GM18873 (cell line): ENCODE results near the gene VCAN.

Experiments used
- ATAC-seq: cut with Tn5 transposase; IDR thresholded peaks from one replicate; pipeline ENCODE4 v1.9.1; 2021; ENCODE audit warnings: mild to moderate bottlenecking, moderate library complexity, moderate number of reproducible peaks; ENCODE audit not compliant: unreplicated experiment, low FRiP score

Gene VCAN

GRCh38 chr5:83493644-83494043 is 22.1 kb downstream of the VCAN start:
- no peak for ATAC-seq

- no peak for ATAC-seq
These were observed 22.6 kb downstream of the VCAN start for GRCh38 chr5:83494087-83494620.

GRCh38 chr5:83494666-83495065 is 23.1 kb downstream of the VCAN start:
- ATAC-seq: no peak

- ATAC-seq: no peak
These were observed 25.1 kb downstream of the VCAN start for GRCh38 chr5:83496626-83497025.

GRCh38 chr5:83498585-83498984 is 27.0 kb downstream of the VCAN start:
- no peak for ATAC-seq

- ATAC-seq: no peak
These were observed 32.1 kb downstream of the VCAN start for GRCh38 chr5:83503662-83504061.

- ATAC-seq: no peak
These were observed 35.9 kb downstream of the VCAN start for GRCh38 chr5:83507431-83507830.

- ATAC-seq: no peak
These were observed 38.0 kb downstream of the VCAN start for GRCh38 chr5:83509540-83509939.

GRCh38 chr5:83510260-83510659 is 38.7 kb downstream of the VCAN start:
- peak; percentile 84 for ATAC-seq

GRCh38 chr5:83512061-83512745 is 40.7 kb downstream of the VCAN start:
- no peak for ATAC-seq

GRCh38 chr5:83513081-83513480 is 41.5 kb downstream of the VCAN start:
- no peak for ATAC-seq

GRCh38 chr5:83513491-83513890 is 41.9 kb downstream of the VCAN start:
- no peak for ATAC-seq

- no peak for ATAC-seq
These were observed 44.8 kb downstream of the VCAN start for GRCh38 chr5:83516377-83516776.

GRCh38 chr5:83517072-83517687 is 45.6 kb downstream of the VCAN start:
- ATAC-seq: no peak

- no peak for ATAC-seq
These were observed 46.1 kb downstream of the VCAN start for GRCh38 chr5:83517688-83518085.

GRCh38 chr5:83518319-83519061 is 46.9 kb downstream of the VCAN start:
- no peak for ATAC-seq

- no peak for ATAC-seq
These were observed 50.9 kb downstream of the VCAN start for GRCh38 chr5:83522446-83522845.

GRCh38 chr5:83523929-83524328 is 52.4 kb downstream of the VCAN start:
- ATAC-seq: no peak

- ATAC-seq: no peak
These were observed 52.8 kb downstream of the VCAN start for GRCh38 chr5:83524345-83524744.

- no peak for ATAC-seq
These were observed 53.4 kb downstream of the VCAN start for GRCh38 chr5:83524991-83525390.

- no peak for ATAC-seq
These were observed 54.7 kb downstream of the VCAN start for GRCh38 chr5:83526289-83526688.
